Measurements from ENCODE around the gene DIS3L2.

GRCh38 chr2:231932985-231933915 is 28.3 kb upstream of the DIS3L2 start:
- TF ChIP-seq CTCF (IDR thresholded peaks at IDR 0.05; ENCODE audit: control extremely low read depth in 1 of 3, insufficient read depth in 1 of 3, low read depth in 1 of 3, low read length in 3 of 3) (peak in 1 of 3 experiments; percentile 11; a peak in 1 of 4 replicates), TCF12 (IDR thresholded peaks at IDR 0.05; ENCODE audit: low read depth, low read length) (no peak), JUND (IDR thresholded peaks at IDR 0.05; ENCODE audit: low read length) (no peak), ATF3 (IDR thresholded peaks at IDR 0.05; ENCODE audit: insufficient read depth, low read depth, low read length) (no peak)

All from H1 (cell line).